Bronchial epithelial cell (primary cell): ENCODE data around the gene AKNAD1. TPM values are rescaled to one million over a fixed set of nuclear protein-coding genes. Genes with fewer than 3 reads are reported as not detected.

Experiments used
- DNase-seq: peaks from one replicate; pipeline ENCODE4 v3.0.0-alpha.2; 2010; ENCODE audit warnings: low read depth
- FAIRE-seq: peaks from 2 replicates; lab custom pipeline; 2011; peaks lifted over from hg19 to GRCh38; lab: Jason Lieb, UNC
- H3K27me3 ChIP-seq: 2 replicates; pipeline ENCODE4 v1.5.1; 2011; ENCODE audit warnings: low read length; ENCODE audit not compliant: control insufficient read depth, insufficient read depth
- H3K36me3 ChIP-seq: 2 replicates; pipeline ENCODE4 v1.5.1; 2011; ENCODE audit warnings: low read length; ENCODE audit not compliant: control insufficient read depth, insufficient read depth
- H3K4me3 ChIP-seq: 2 replicates; pipeline ENCODE4 v1.5.1; 2011; ENCODE audit warnings: mild to moderate bottlenecking, low read depth, low read length, control low read depth
- total RNA-seq: library from RNA; depleted of rRNA; stranded (reverse); fragments of >200 nt; gene quantifications from 2 replicates; pipeline ENCODE4 v1.2.1, GENCODE V29; 2014
- TF ChIP-seq, protein P1 (sequence below): IDR thresholded peaks from 2 replicates; pipeline ENCODE4 v1.5.1; 2011; ENCODE audit warnings: mild to moderate bottlenecking, moderate library complexity, low read length, control low read depth, inconsistent platforms; ENCODE audit not compliant: insufficient read depth, severe bottlenecking

Gene AKNAD1
- total RNA-seq, 1 donor from 2014 or later, result not detected

DNA sequence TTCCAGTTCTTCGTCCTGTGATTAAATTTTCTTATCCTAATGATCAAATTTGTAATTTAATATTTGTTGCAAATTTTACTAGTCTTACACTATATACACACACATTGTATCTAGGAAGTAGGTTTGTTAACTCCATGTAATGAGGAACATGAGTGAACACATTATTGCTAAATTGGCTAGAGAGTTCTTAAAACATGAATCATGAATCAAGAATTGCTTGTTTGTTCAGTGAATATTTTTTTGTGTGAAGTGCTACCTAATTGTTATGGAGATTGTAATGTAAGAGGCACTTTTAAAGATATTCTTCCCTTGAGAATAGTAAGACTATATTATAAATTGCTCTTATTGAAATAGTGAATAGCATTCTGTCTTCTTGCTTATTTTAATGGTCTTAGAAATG lies 24.5 kb upstream of the AKNAD1 start:
- peak; percentile 92 for DNase-seq
- Histone ChIP-seq H3K27me3 (no peaks in the 10 kb centered on the region), H3K36me3 (peaks cover 6% of the 10 kb centered on the region), H3K4me3 (no peak overlapping the region)
- TF ChIP-seq, protein P1, sequence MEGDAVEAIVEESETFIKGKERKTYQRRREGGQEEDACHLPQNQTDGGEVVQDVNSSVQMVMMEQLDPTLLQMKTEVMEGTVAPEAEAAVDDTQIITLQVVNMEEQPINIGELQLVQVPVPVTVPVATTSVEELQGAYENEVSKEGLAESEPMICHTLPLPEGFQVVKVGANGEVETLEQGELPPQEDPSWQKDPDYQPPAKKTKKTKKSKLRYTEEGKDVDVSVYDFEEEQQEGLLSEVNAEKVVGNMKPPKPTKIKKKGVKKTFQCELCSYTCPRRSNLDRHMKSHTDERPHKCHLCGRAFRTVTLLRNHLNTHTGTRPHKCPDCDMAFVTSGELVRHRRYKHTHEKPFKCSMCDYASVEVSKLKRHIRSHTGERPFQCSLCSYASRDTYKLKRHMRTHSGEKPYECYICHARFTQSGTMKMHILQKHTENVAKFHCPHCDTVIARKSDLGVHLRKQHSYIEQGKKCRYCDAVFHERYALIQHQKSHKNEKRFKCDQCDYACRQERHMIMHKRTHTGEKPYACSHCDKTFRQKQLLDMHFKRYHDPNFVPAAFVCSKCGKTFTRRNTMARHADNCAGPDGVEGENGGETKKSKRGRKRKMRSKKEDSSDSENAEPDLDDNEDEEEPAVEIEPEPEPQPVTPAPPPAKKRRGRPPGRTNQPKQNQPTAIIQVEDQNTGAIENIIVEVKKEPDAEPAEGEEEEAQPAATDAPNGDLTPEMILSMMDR, result no peak
- no peak for FAIRE-seq

DNA sequence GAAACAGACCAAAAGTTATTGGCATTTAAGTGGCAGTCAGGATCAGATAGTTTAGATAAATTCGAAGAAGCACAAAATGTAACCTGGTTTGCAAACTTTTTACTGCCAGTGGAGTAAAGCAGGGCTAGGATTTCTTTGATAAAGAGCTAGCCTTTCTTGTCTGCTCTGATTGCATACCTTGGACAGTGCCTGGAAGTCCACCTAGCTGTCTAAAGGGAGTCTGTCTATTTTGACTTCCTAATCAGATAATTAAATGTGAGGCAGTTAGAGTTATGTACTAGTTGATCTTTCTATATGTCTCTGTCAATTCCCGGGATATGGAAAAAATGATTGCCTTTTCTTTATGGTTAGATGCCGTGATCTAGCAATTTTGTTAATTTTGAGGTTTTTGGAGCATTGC lies 24.0 kb upstream of the AKNAD1 start:
- no peak overlapping the region for H3K4me3 ChIP-seq
- TF ChIP-seq, protein P1, result no peak
- DNase-seq, result peak; percentile 65
- FAIRE-seq, result no peak
- no peaks in the 10 kb centered on the region for H3K27me3 ChIP-seq
- H3K36me3 ChIP-seq, result peaks cover 4% of the 10 kb centered on the region

DNA sequence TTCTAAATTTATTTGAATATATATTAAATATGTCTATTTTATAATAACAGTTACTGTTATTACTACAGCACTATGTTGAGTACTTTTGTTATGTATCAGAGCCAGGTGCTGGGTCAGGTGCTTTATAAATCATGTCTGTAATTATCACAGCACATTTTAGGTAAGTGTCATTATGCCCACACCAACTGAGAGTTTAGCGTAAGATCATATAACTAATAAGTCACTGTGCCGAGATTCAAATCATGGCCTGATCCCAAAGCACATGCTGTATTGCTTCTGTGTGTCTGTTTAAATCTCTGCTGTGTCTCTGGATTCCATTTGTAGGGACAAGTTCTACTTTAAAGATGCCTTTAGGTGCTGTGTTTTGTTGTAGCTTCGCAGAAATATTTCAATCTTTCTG lies 21.8 kb upstream of the AKNAD1 start:
- peak overlapping the region; percentile 31 for H3K4me3 ChIP-seq
- TF ChIP-seq, protein P1, result no peak
- FAIRE-seq, result no peak
- peak; percentile 28 for DNase-seq
- peaks cover 2% of the 10 kb centered on the region for H3K36me3 ChIP-seq
- H3K27me3 ChIP-seq, result no peaks in the 10 kb centered on the region

DNA sequence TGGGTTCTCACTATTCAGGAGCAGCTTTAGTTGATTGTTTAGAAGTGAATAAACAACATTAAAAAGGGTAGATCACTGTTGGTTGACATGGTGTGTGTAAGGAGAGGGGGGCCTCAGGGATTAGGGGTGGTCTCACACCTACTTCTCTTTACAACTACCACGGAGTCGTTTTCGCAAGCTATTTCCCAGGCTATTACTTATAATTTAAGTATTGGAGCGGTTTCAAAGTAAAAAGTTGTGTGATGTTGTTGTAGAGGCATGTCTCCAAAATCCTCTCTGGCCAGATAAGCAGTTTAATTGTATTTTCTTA lies 21.2 kb upstream of the AKNAD1 start:
- FAIRE-seq, result no peak
- TF ChIP-seq, protein P1, result no peak
- Histone ChIP-seq H3K36me3 (peaks cover 2% of the 10 kb centered on the region), H3K4me3 (peak overlapping the region; percentile 95), H3K27me3 (no peaks in the 10 kb centered on the region)
- no peak for DNase-seq

DNA sequence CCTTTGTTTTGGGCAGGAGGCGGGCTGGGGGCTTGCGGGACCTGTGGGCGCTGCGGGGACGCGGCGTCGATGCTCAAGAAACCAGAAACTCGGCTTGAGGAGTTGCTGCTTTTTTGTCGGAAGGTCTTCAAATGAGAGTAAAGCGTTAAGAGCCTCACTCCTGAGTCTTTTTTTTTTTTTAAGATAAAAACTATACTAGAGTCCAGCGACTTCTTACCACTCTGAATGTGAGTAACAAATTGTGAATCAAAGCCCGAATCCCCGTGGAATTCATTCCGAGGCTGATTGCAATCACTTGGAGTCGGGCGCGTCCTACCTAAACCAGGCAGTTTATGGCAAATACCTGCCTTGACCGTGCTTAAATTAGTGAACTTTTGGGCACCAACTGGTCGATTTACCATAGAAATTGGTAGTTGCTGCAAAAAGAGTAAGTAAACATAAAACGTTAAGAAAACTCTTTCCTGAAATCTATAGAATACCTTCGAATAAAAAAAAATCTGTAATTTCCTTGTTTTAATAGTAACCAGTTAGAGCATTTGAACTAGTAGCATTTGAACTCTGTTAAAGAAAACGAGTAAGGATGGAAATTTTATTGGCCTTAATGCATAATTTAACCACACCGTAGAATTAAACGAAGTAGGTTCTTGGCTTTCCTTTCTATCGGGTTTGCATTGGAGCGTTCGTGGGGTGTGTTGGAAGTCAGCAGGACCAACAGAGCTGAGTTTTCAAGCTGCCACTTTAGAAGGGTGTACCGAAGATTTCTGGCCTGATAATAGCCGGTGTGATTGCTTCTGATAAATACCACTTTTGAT lies 20.7 kb upstream of the AKNAD1 start:
- TF ChIP-seq, protein P1, result no peak
- Histone ChIP-seq H3K27me3 (no peaks in the 10 kb centered on the region), H3K4me3 (peak overlapping the region; percentile 95), H3K36me3 (peaks cover 2% of the 10 kb centered on the region)
- FAIRE-seq (no peak), DNase-seq (peak; percentile 44)

DNA sequence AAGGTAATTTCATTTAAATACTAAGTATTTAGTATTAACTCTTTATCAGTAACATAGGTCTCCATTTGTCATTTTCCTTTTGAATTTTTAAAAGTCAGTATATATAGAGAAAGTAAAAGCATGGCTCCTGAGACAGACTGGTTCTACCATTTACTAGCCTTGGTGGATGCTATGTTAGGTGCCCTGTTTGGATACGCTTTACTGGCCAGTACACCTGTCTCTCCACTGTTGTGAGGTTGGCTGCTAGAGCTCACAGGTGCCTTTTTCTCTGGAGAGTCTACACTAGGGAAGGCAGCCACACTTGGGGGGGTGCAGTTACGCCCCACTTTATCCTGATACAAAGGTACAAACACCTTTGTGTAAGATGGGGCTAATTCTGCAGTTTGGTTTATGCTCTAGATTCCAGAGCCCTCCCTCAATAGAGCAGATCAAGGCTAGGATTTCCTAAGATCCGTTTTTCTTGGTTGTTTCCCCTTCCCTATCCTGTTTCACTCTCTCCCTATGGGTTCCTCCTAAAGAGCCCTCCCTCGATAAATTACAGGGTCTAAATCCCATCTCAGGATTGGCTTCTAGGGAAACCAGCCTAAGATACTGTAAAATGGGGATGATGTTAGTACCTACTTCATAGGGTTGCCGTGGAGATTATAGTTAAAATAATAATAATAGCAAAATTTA lies 14.3 kb upstream of the AKNAD1 start:
- TF ChIP-seq, protein P1, result no peak
- no peaks in the 10 kb centered on the region for H3K36me3 ChIP-seq
- no peak for FAIRE-seq
- no peaks in the 10 kb centered on the region for H3K27me3 ChIP-seq
- no peak for DNase-seq
- no peak overlapping the region for H3K4me3 ChIP-seq
